ENCODE data around the gene SCN4A. TPM values are rescaled to one million over a fixed set of nuclear protein-coding genes. Genes with fewer than 3 reads are reported as not detected.
"Not testable (repeated sequence)": the region's sequence is repeated elsewhere in the genome, so short reads cannot be mapped to it uniquely, and the experiment has no call there.

The SCN4A gene
- total RNA-seq, 1 donor from 2014 or later: not detected

DNA sequence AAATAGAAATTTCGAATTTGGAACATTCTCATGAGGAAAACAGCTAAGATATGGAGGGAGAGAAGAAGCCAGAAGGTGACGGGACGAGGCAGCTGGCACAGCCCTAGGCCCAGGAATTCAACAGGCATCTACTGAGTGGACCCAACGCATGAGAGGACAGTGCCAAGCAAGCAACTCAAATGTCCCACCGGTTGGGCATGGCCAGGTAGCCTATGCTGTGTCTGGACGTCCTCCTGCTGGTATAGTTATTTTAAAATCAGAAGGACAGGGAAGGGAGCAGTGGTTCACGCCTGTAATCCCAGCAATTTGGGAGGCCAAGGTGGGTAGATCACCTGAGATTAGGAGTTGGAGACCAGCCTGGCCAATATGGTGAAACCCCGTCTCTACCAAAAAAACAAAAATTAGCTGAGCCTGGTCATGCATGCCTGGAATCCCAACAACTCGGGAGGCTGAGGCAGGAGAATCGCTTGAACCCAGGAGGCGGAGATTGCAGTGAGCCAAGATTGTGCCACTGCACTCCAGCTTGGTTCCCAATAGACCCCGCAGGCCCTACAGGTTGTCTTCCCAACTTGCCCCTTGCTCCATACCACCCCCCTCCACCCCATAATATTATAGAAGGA, 56.0 kb downstream of the SCN4A start:
- DNase-seq (ENCODE audit: extremely low spot score, unreplicated experiment): no peak
- no peak for TF ChIP-seq CTCF (IDR thresholded peaks at IDR 0.05)
- peaks cover 36% of the 10 kb centered on the region for H3K27me3 Mint-ChIP-seq (ENCODE audit: unreplicated experiment)
- no peaks in the 10 kb centered on the region for H3K36me3 Mint-ChIP-seq (ENCODE audit: unreplicated experiment)
- peaks cover 3% of the 10 kb centered on the region for H3K4me1 Mint-ChIP-seq (ENCODE audit: unreplicated experiment)
- no peak overlapping the region for H3K4me3 Mint-ChIP-seq (ENCODE audit: unreplicated experiment)
- H3K9me3 Mint-ChIP-seq (ENCODE audit: unreplicated experiment): no peaks in the 10 kb centered on the region
- H3K27ac Mint-ChIP-seq (ENCODE audit: unreplicated experiment): no peak overlapping the region

GRCh38 chr17:63915753-63916152, 57.0 kb downstream of the SCN4A start:
- not testable (repeated sequence) for H3K4me1 Mint-ChIP-seq (ENCODE audit: unreplicated experiment); H3K4me3 Mint-ChIP-seq (ENCODE audit: unreplicated experiment); H3K36me3 Mint-ChIP-seq (ENCODE audit: unreplicated experiment); H3K27ac Mint-ChIP-seq (ENCODE audit: unreplicated experiment); DNase-seq (ENCODE audit: extremely low spot score, unreplicated experiment); H3K9me3 Mint-ChIP-seq (ENCODE audit: unreplicated experiment)
- H3K27me3 Mint-ChIP-seq (ENCODE audit: unreplicated experiment): peaks cover 36% of the 10 kb centered on the region

- H3K4me1 Mint-ChIP-seq (ENCODE audit: unreplicated experiment): peaks cover 3% of the 10 kb centered on the region
- H3K27ac Mint-ChIP-seq (ENCODE audit: unreplicated experiment): no peak overlapping the region
- no peak for DNase-seq (ENCODE audit: extremely low spot score, unreplicated experiment)
- no peaks in the 10 kb centered on the region for H3K36me3 Mint-ChIP-seq (ENCODE audit: unreplicated experiment)
- TF ChIP-seq CTCF (IDR thresholded peaks at IDR 0.05): no peak
- H3K9me3 Mint-ChIP-seq (ENCODE audit: unreplicated experiment): no peaks in the 10 kb centered on the region
- H3K27me3 Mint-ChIP-seq (ENCODE audit: unreplicated experiment): peaks cover 46% of the 10 kb centered on the region
- H3K4me3 Mint-ChIP-seq (ENCODE audit: unreplicated experiment): no peak overlapping the region
Measured at GRCh38 chr17:63914471-63914870, 58.2 kb downstream of the SCN4A start.

DNA sequence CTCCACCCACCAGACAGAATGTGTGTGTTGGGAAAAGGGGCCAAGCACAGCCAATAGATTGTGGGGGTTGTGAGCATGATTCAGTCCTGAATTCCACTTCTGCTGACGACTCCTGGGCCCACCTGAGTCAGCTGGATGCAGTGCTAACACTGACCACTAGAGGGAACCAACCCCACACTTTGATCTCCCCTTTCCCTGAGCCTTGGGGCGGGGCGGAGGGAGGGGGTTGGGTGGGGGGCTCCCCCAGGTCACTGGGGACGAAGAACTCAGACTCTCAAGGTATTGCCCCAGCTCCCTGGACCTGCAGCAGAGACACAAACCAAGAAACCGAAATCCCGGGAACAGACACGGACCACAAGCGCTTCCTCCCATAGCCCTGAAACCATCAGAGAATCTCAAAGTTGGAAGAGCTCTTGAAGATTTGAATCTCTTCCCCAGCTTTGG, 61.0 kb downstream of the SCN4A start:
- no peaks in the 10 kb centered on the region for H3K36me3 Mint-ChIP-seq (ENCODE audit: unreplicated experiment)
- H3K9me3 Mint-ChIP-seq (ENCODE audit: unreplicated experiment): no peaks in the 10 kb centered on the region
- H3K27me3 Mint-ChIP-seq (ENCODE audit: unreplicated experiment): peaks cover 56% of the 10 kb centered on the region
- TF ChIP-seq CTCF (IDR thresholded peaks at IDR 0.05): peak; percentile 77
- H3K4me1 Mint-ChIP-seq (ENCODE audit: unreplicated experiment): no peaks in the 10 kb centered on the region
- no peak for DNase-seq (ENCODE audit: extremely low spot score, unreplicated experiment)
- H3K27ac Mint-ChIP-seq (ENCODE audit: unreplicated experiment): no peak overlapping the region
- no peak overlapping the region for H3K4me3 Mint-ChIP-seq (ENCODE audit: unreplicated experiment)

- Mint-ChIP-seq H3K27ac (ENCODE audit: unreplicated experiment) (no peak within 1 kb of the TSS), H3K36me3 (ENCODE audit: unreplicated experiment) (no peaks in the 10 kb centered on the region), H3K4me3 (ENCODE audit: unreplicated experiment) (no peak within 1 kb of the TSS), H3K9me3 (ENCODE audit: unreplicated experiment) (no peaks in the 10 kb centered on the region), H3K4me1 (ENCODE audit: unreplicated experiment) (no peaks in the 10 kb centered on the region), H3K27me3 (ENCODE audit: unreplicated experiment) (peaks cover 55% of the 10 kb centered on the region)
- no peak for DNase-seq (ENCODE audit: extremely low spot score, unreplicated experiment)
- no peak for TF ChIP-seq CTCF (IDR thresholded peaks at IDR 0.05)
Measured at GRCh38 chr17:63911041-63911635, 61.6 kb downstream of the SCN4A start, which contains the start of gene CSHL1. Gene CSHL1, minus strand, starts transcription at chr17:63911258. Its CDS starts 62 bp downstream, at chr17:63911196.
